ENCODE results near the gene CAVIN4.

DNA sequence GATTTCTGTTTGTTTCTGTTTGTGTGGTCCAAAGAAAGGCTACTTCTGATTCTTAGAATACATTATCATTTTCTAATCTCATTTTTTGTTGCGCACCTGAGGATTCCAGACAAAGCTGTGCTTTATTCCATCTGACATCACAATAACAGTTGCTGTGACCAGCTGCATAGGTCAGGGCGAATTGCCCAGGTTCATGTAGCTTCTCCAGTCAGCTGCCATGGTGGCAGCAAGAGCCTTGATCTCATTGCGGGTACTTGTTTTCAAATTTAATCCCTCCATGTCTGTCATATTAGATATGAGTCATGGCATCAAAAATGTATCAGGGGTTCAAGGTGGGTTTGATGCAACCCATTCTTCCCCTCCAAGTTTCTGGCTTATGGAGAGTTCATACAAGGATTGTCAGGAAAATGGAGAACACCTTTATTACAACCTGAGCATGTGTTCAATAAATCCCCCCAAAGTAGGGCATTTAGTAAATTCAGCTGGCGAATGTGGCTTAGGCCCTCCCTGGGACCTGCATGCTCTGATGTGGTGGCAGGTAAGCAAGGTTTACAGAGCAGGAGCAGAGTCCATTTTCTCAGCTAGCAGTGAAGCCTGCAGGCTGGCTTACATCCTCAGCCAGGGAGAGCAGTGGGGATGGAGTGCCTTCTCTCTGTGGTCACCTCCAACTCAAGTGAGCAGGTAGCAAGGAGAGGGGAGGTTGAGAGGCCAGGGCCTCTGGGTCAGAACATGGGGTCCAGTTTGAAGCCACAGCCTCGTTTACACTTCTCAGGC, 13.9 kb downstream of the CAVIN4 start:
- TF ChIP-seq POLR2AphosphoS5 (IDR thresholded peaks at IDR 0.05; ENCODE audit: low read depth, low read length), result no peak
- TF ChIP-seq POLR2A (IDR thresholded peaks at IDR 0.05; ENCODE audit: low read depth, low read length), result no peak
- TF ChIP-seq TAF1 (IDR thresholded peaks at IDR 0.05; ENCODE audit: borderline replicate concordance, low read depth, low read length), result no peak

All from GM12892 (cell line).